GM19324 (cell line): ENCODE data around the gene CAV1.
"Not testable (repeated sequence)": the region's sequence is repeated elsewhere in the genome, so short reads cannot be mapped to it uniquely, and the experiment has no call there.

ENCODE experiments used
- ATAC-seq: cut with Tn5 transposase; IDR thresholded peaks from one replicate; pipeline ENCODE4 v1.9.1; 2021; ENCODE audit warnings: mild to moderate bottlenecking, moderate library complexity; ENCODE audit not compliant: unreplicated experiment, low FRiP score

Gene CAV1

GRCh38 chr7:116576350-116577319 is 51.8 kb downstream of the CAV1 start:
- ATAC-seq: peak; percentile 17

GRCh38 chr7:116577320-116577871 is 52.6 kb downstream of the CAV1 start:
- peak; percentile 55 for ATAC-seq

DNA sequence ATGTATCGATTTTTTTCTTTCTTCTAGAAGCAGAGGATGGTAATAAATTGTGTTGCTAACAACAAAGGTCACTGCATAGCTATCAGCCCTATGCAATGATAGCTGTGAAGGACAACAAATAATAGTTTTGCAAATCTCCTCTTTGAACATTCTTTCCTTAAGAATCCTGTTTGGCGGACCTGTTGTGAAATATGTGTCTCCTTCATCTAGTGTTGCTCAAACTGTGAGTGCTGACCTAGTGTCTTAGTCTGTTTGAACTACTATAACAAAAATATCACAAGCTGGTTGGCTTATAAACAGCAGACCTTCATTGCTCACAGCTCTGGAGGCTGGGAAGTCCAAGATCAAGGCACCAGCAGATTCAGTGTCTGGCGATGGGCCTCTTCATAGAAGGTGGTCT is 53.7 kb downstream of the CAV1 start:
- ATAC-seq: no peak

GRCh38 chr7:116579322-116579721 is 54.5 kb downstream of the CAV1 start:
- ATAC-seq: no peak

GRCh38 chr7:116579835-116580234 is 55.0 kb downstream of the CAV1 start:
- ATAC-seq: no peak

DNA sequence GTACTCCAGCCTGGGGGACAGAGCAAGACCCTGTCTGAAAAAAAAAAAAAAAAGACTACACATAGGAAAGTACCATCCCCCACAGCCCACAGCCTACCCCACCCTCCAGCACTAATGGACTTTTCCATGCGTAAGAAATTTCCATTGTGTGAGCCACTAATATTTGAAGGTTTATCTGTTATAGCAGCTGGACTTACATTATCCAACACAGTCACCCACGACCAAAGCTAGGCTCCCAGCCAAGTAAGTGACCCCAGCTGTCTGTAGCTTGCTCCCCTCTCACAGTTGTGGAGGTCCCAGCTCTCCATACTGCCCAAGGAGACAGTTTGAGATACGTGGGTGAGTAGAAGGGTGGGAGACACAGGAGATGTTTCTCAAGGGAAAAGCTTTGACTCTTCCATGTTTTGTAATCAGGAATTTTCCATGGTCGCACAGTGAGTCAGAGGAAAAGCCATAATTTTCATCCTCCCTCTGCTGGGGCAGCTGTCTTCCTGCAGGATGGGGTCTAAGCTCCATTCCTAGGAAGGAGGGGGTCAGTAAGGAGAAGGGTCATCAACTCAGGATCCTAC is 57.4 kb downstream of the CAV1 start:
- ATAC-seq: no peak

- peak; percentile 36 for ATAC-seq
Measured at GRCh38 chr7:116582806-116583444, 58.1 kb downstream of the CAV1 start.

DNA sequence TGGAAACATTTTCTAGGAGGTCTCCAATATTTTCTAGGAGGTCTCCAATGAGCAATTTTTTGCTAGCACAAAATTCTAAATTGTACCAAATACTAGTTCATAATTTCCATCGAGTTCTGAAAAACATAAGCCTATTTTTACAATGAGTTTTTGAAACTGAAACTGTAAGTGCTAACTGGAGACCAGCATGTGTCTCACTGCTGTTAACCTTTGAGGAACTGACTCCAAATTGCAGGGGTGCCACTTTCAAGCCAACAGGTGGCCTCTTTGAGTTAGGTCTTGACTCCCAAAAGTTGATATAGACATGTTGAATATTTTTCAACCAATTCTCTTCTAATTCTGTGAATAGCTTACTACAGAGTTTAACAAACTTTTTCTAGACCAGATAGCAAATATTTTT is 58.8 kb downstream of the CAV1 start:
- ATAC-seq: peak; percentile 91

DNA sequence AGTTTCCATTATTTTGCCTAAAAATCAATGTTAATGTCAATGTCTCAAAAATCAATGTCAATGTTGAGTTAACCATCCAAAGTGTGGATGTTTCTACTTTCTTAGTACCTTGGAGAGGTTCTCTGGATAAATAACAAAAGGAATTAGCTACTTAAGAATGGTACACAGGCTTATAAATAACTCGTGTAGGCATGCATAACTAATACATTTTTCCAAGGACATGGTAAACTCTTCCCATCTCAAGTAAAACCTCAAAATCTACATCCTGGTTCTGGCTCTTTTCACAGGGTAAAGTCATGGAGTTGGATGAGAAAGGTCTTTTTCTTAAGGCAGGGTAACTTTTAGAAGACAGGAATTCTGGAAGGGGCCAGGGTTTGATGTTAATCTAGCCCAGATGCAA is 59.9 kb downstream of the CAV1 start:
- ATAC-seq: no peak

- no peak for ATAC-seq
Measured at GRCh38 chr7:116585392-116585791, 60.6 kb downstream of the CAV1 start.

DNA sequence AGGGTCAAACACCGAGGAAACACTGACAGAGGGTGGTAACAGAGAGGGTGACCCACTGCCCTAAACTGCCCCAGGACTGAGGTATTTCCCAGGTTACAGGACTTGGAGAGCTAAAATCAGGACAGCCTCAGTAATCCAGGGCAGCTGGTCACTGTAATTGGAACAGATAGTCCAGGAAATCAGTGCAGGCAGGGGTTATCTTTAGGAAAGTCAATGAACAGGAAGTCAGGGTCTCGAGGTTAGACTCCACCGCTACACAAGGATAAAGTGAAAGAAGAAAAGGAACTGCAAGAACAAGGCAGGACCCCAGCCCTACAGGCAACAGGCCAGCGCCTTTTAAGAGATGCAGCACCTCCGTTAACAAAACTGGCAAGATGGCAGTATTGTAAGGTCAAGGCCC is 61.1 kb downstream of the CAV1 start:
- no peak for ATAC-seq

- not testable (repeated sequence) for ATAC-seq
Measured at GRCh38 chr7:116587200-116587599, 62.4 kb downstream of the CAV1 start.

DNA sequence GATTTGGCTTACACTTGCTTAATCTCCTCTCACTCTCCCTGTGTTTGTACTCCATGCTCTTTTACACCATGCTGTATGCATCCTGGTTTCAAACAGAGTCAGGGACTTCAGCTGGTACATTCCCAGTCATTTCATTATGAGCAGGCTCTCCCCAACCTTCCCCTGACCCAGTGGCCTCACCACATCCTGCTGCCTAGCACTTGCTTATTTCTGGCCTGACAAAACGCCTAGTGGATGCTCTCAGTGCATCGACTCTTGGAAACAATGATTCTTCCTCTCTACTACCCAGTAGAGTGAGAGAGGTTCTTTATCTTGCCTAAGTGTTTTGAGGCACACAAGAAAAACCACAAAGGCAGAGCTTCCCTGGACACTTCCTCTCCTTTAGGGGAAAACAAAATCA is 63.4 kb downstream of the CAV1 start:
- ATAC-seq: peak; percentile 37

DNA sequence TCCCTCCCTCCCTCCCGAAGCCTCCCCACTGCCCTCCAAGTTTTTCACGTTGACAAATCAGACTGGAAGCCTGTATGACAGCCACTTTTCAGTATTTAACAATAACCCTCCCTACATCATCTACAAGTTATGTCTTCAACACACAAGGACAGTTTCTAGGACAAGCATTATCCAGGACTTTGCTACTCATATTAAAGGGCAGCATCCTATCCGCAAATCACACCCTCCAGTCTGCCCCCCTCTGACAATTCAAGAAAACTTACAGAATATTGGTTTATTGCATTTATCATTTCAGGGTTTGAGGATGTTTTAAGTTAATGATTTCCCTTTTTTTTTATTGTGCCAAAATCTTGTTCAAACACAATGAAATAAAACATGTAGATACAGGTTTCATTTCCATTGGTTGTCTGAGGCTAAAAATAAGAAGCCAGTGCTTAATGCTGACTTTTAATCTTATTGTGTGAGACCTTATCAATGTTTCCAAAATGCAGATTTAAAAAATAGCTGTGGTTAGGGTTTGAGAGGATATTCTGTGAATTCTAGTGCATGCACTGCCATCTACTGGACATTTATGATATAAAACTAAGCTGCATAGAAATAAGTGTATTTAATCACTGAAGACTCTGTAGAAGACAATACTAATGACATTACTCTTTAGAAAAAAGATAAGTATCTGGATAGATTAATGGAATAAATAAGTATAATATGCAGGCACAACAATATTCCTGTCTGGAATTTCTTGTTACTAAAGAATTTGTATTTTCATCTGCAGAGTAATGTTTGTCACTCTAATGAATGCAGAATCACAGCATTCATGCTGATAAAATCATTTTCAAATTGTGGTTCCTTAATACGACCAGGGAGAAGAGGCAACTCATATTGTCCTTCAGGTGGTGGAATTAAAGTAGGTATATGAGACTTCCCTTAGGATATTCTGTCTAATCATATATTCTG is 64.1 kb downstream of the CAV1 start:
- no peak for ATAC-seq

- ATAC-seq: no peak
Measured at GRCh38 chr7:116591202-116592040, 66.6 kb downstream of the CAV1 start.

- no peak for ATAC-seq
Measured at GRCh38 chr7:116592041-116592355, 67.2 kb downstream of the CAV1 start.

DNA sequence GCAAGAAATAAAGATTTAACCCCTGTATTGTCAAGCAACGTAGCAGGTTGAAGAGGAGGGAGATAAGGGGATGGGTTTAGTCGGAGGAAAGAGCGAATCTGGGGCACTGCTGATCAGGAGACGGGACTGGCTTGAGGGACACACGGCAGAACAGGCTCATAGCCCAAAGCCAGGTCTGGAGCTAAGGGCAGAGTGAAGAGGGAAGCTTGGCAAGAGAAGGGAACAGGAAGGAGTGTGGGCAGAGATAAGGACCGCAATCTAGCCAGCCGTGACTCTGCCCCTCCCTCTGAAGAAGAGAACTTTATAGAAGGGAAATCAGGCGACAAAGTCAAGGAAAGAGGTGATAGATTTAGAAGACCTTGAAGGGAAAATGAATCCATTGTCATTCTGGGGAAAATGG is 67.6 kb downstream of the CAV1 start:
- ATAC-seq: no peak

DNA sequence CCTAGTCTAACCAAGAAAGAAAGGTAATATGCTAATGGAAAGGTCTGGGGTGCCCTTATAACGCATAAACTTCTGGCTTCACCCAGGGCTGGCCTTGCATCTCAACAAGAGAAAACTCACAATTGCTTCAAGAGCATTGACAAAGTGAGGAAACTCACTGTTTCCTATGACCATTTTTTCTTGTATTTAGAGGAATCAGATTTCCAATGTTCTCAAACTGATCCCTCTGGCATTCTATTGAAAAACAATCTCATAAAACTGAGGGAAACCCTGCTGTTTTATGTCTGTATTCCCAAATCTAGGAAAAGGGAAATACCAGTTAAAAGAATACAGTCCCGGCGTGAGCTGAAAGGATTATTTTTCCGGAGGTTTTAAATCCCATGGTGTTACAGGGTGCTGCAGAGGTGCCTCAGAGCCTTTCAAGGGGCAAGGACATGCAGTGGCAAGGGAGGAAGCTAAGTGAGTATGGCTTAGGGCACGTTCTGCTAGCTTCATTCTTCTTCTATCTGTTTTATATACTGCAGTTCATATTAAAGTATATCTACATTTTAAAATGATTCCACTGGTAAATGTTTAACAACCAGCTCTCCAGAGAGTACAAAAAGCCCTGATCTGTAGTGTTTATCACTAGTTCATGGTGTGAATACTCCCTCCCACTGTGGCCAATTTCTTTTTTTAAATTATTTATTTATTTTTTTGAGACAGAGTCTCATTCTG is 68.7 kb downstream of the CAV1 start:
- no peak for ATAC-seq

- ATAC-seq: no peak
Measured at GRCh38 chr7:116595063-116595462, 70.2 kb downstream of the CAV1 start.
